ENCODE results near the gene CREB3L4.

- TF ChIP-seq CTCF (conservative IDR thresholded peaks at IDR 0.05; ENCODE audit: low read length) (no peak), EZH2phosphoT487 (IDR thresholded peaks at IDR 0.05; ENCODE audit: borderline replicate concordance, low read depth, low read length) (no peak)
Observed at GRCh38 chr1:153977250-153978240, 9.8 kb downstream of the CREB3L4 start, which contains the start of gene JTB.

All from OCI-LY7 (cell line).